Measurements from ENCODE around the gene STOM. TPM values are rescaled to one million over a fixed set of nuclear protein-coding genes. Genes with fewer than 3 reads are reported as not detected.

Gene STOM
- total and polyA plus RNA-seq, 10 of the 15 experiments (the other 5 are each of a cell fraction or from before 2014, with no cell fraction given): 6.7 to 47.4 (median 39.8) TPM

GRCh38 chr9:121307976-121308375 lies 62.1 kb downstream of the STOM start:
- Histone ChIP-seq H2AFZ (ENCODE audit: control insufficient read depth, low read depth, low read length) (no peak overlapping the region), H3K9me3 (replicated peaks; ENCODE audit: control insufficient read depth, insufficient read depth, low read length) (no peaks in the 10 kb centered on the region), H3K27ac (ENCODE audit: control insufficient read depth, insufficient read depth) (no peak overlapping the region), H3K4me2 (ENCODE audit: control insufficient read depth, insufficient read depth) (no peak overlapping the region), H3K36me3 (ENCODE audit: control insufficient read depth in 2 of 2, insufficient read depth in 2 of 2, low read length in 1 of 2) (no peaks in the 10 kb centered on the region), H3K9ac (ENCODE audit: control insufficient read depth, insufficient read depth, low read length) (no peak overlapping the region), H4K20me1 (ENCODE audit: control insufficient read depth, insufficient read depth) (no peaks in the 10 kb centered on the region), H3K4me3 (no peak overlapping the region), H3K4me1 (ENCODE audit: control insufficient read depth, insufficient read depth, low read length) (no peaks in the 10 kb centered on the region), H3K27me3 (replicated peaks in 1 of 2; ENCODE audit: control insufficient read depth in 2 of 2, insufficient read depth in 2 of 2, low read length in 1 of 2) (no peaks in the 10 kb centered on the region), H3K79me2 (ENCODE audit: control insufficient read depth, insufficient read depth, low read length) (no peaks in the 10 kb centered on the region)
- 14% methylated on average over 2 of the region's 2 CpGs for WGBS (ENCODE audit: insufficient coverage, insufficient replicate concordance, low lambda C conversion rate, missing lambda C conversion rate)
- CTCF ChIA-PET: interaction anchor here (0.7 to 1.4 kb wide), 3 partner anchors 13 to 92 kb away, joined by 3 to 4 read pairs (median 4); no protein-coding TSS in a partner anchor
- SMC1A ChIA-PET (ENCODE audit: uncharacterized antibody, unreplicated experiment): no interaction called here
- BruUV-seq (replicated peaks): no TSS peak
- no peak for ATAC-seq
- DNase-seq (ENCODE audit: low read depth, low spot score): no peak
- in situ Hi-C loops (cut with MboI): no loop called here
- FAIRE-seq: no peak
- POLR2A ChIA-PET: no interaction called here
- intact Hi-C loops (cut with micrococcal nuclease; ENCODE audit: unreplicated experiment): no loop called here
- TF ChIP-seq SMC3 (IDR thresholded peaks at IDR 0.05; ENCODE audit: borderline replicate concordance, low read length) (no peak), BRCA1 (IDR thresholded peaks at IDR 0.05; ENCODE audit: low read depth, low read length) (no peak), RCOR1 (conservative IDR thresholded peaks at IDR 0.05; ENCODE audit: low read depth, low read length) (no peak)
- RAD21 ChIA-PET (ENCODE audit: unreplicated experiment): no interaction called here

GRCh38 chr9:121305269-121305994 lies 64.6 kb downstream of the STOM start:
- ChIA-PET CTCF (interaction anchor here (1.1 to 1.5 kb wide), 2 partner anchors 15 to 94 kb away, joined by 3 read pairs; no protein-coding TSS in a partner anchor), POLR2A (interaction anchor here (0.6 kb wide), 1 partner anchor 225 kb away, joined by 3 read pairs; no protein-coding TSS in a partner anchor), SMC1A (ENCODE audit: uncharacterized antibody, unreplicated experiment) (interaction anchor here (0.6 to 1.3 kb wide), 4 partner anchors 10 to 99 kb away, joined by 3 to 5 read pairs (median 4); no protein-coding TSS in a partner anchor), RAD21 (ENCODE audit: unreplicated experiment) (no interaction called here)
- ATAC-seq (no peak), DNase-seq (ENCODE audit: low read depth, low spot score) (no peak), FAIRE-seq (no peak)
- no TSS peak for BruUV-seq (replicated peaks)
- Histone ChIP-seq H3K9me3 (replicated peaks; ENCODE audit: control insufficient read depth, insufficient read depth, low read length) (no peaks in the 10 kb centered on the region), H3K27me3 (replicated peaks in 1 of 2; ENCODE audit: control insufficient read depth in 2 of 2, insufficient read depth in 2 of 2, low read length in 1 of 2) (no peaks in the 10 kb centered on the region), H3K36me3 (ENCODE audit: control insufficient read depth in 2 of 2, insufficient read depth in 2 of 2, low read length in 1 of 2) (no peaks in the 10 kb centered on the region; a peak in 1 of 4 replicates), H3K4me3 (no peak overlapping the region), H3K79me2 (ENCODE audit: control insufficient read depth, insufficient read depth, low read length) (no peaks in the 10 kb centered on the region), H4K20me1 (ENCODE audit: control insufficient read depth, insufficient read depth) (no peaks in the 10 kb centered on the region), H3K27ac (ENCODE audit: control insufficient read depth, insufficient read depth) (no peak overlapping the region), H3K4me1 (ENCODE audit: control insufficient read depth, insufficient read depth, low read length) (no peaks in the 10 kb centered on the region), H3K9ac (ENCODE audit: control insufficient read depth, insufficient read depth, low read length) (no peak overlapping the region), H3K4me2 (ENCODE audit: control insufficient read depth, insufficient read depth) (no peak overlapping the region), H2AFZ (ENCODE audit: control insufficient read depth, low read depth, low read length) (no peak overlapping the region)
- WGBS (ENCODE audit: insufficient coverage, insufficient replicate concordance, low lambda C conversion rate, missing lambda C conversion rate): 58% methylated on average over 13 of the region's 13 CpGs
- intact Hi-C loops (cut with micrococcal nuclease; ENCODE audit: unreplicated experiment) (no loop called here), in situ Hi-C loops (cut with MboI) (no loop called here)
- TF ChIP-seq NFYA (IDR thresholded peaks at IDR 0.05; ENCODE audit: borderline replicate concordance, low read depth, low read length): no peak
- TF ChIP-seq POLR2AphosphoS5 (IDR thresholded peaks at IDR 0.05; ENCODE audit: low read length): no peak
- no peak for TF ChIP-seq YBX1 (IDR thresholded peaks at IDR 0.05)
- TF ChIP-seq SMC3 (IDR thresholded peaks at IDR 0.05; ENCODE audit: borderline replicate concordance, low read length): no peak

Measured in GM12878 (cell line).